Chondrocyte (in vitro differentiated cells): ENCODE results near the gene BRCA2. TPM values are rescaled to one million over a fixed set of nuclear protein-coding genes. Genes with fewer than 3 reads are reported as not detected.
A peak's percentile ranks its signal among the peaks of the same experiment; 100 is the strongest.

Experiments used
- DNase-seq: peaks from one replicate; pipeline ENCODE4 v3.0.0; 2021; ENCODE audit warnings: mixed read lengths, low spot score
- H3K27ac Mint-ChIP-seq: one replicate; pipeline ENCODE4 v1.8.0; 2021; ENCODE audit warnings: mild to moderate bottlenecking, moderate library complexity, mixed read lengths; ENCODE audit not compliant: unreplicated experiment
- H3K27me3 Mint-ChIP-seq: 2 replicates; pipeline ENCODE4 v1.8.0; 2021; ENCODE audit warnings: low read depth, mixed read lengths
- H3K36me3 Mint-ChIP-seq: 2 replicates; pipeline ENCODE4 v1.8.0; 2021; ENCODE audit warnings: low read depth, mixed read lengths
- H3K4me1 Mint-ChIP-seq: 2 replicates; pipeline ENCODE4 v1.8.0; 2021; ENCODE audit warnings: low read depth, mild to moderate bottlenecking, mixed read lengths
- H3K4me3 Mint-ChIP-seq: one replicate; pipeline ENCODE4 v1.8.0; 2021; ENCODE audit warnings: mild to moderate bottlenecking, moderate library complexity, mixed read lengths; ENCODE audit not compliant: unreplicated experiment
- H3K9me3 Mint-ChIP-seq: 2 replicates; pipeline ENCODE4 v1.8.0; 2021; ENCODE audit warnings: low read depth, mixed read lengths
- CTCF ChIP-seq: fragments of 200-600 bp; sonication (generic); IDR thresholded peaks from 2 replicates; pipeline ENCODE4 v1.5.0; 2021; ENCODE audit warnings: antibody characterized with exemption, mild to moderate bottlenecking, moderate library complexity
- total RNA-seq: library from RNA; stranded (reverse); gene quantifications from 3 replicates; pipeline ENCODE4 v1.2.1, GENCODE V29; 2021

Gene BRCA2
- total RNA-seq, 1 donor from 2014 or later, result 4.4 TPM

- Mint-ChIP-seq H3K9me3 (no peaks in the 10 kb centered on the region), H3K4me3 (no peak overlapping the region), H3K27me3 (no peaks in the 10 kb centered on the region), H3K4me1 (peaks cover 14% of the 10 kb centered on the region), H3K36me3 (no peaks in the 10 kb centered on the region), H3K27ac (no peak overlapping the region)
- TF ChIP-seq CTCF, result no peak
- DNase-seq, result no peak
Measured at GRCh38 chr13:32403108-32403507, 87.8 kb downstream of the BRCA2 start.

GRCh38 chr13:32407854-32408253, 92.5 kb downstream of the BRCA2 start:
- no peaks in the 10 kb centered on the region for H3K9me3 Mint-ChIP-seq
- no peak for DNase-seq
- TF ChIP-seq CTCF, result no peak
- H3K4me3 Mint-ChIP-seq, result no peak overlapping the region
- no peaks in the 10 kb centered on the region for H3K27me3 Mint-ChIP-seq
- peaks cover 22% of the 10 kb centered on the region for H3K4me1 Mint-ChIP-seq
- no peaks in the 10 kb centered on the region for H3K36me3 Mint-ChIP-seq
- H3K27ac Mint-ChIP-seq, result no peak overlapping the region

DNA sequence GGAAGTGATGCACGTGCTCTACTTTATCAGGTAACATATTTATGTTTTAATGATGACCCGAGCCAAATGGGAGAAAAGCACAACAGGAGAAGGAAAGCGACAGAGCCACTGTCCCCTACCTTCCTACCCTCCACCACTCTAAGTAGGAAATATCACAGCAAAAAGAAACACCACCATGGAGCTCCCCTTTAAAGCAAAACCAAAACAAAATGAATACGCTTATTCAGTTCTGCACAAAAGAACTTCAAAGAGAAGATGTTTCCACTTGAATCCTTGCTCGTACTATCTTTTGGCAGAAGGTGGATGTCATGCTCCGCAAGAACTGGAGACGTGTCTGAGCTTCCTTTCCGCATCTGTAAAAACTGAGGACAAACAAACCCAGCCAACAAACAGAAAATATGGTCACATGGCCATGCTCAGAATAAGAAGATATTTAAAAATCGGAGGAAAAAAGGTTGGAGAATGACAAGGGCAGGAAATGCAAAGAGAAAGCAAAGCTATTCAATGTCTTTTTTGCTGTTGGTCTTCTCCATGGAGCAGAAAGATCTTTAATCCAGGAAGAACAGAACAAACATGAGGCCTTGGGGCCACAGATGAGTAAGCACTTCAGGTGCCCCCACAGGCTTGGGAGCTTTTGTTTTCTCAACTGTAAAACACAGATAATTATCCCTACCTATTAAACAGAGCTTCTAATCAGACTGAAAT, 93.1 kb downstream of the BRCA2 start:
- Mint-ChIP-seq H3K4me3 (no peak overlapping the region), H3K27ac (no peak overlapping the region), H3K27me3 (no peaks in the 10 kb centered on the region), H3K4me1 (peaks cover 16% of the 10 kb centered on the region), H3K36me3 (no peaks in the 10 kb centered on the region), H3K9me3 (no peaks in the 10 kb centered on the region)
- no peak for DNase-seq
- TF ChIP-seq CTCF, result no peak

- Mint-ChIP-seq H3K4me3 (no peak overlapping the region), H3K36me3 (no peaks in the 10 kb centered on the region), H3K9me3 (no peaks in the 10 kb centered on the region), H3K4me1 (peaks cover 15% of the 10 kb centered on the region), H3K27ac (no peak overlapping the region), H3K27me3 (no peaks in the 10 kb centered on the region)
- no peak for DNase-seq
- no peak for TF ChIP-seq CTCF
Measured at GRCh38 chr13:32409001-32409313, 93.6 kb downstream of the BRCA2 start.

GRCh38 chr13:32409561-32410421, 94.5 kb downstream of the BRCA2 start:
- no peak for DNase-seq
- Mint-ChIP-seq H3K9me3 (no peaks in the 10 kb centered on the region), H3K4me3 (peak overlapping the region; percentile 20), H3K4me1 (peaks cover 15% of the 10 kb centered on the region), H3K27me3 (no peaks in the 10 kb centered on the region), H3K27ac (peak overlapping the region; percentile 67), H3K36me3 (no peaks in the 10 kb centered on the region)
- no peak for TF ChIP-seq CTCF
